Right lobe of liver (tissue), 6 donors: ENCODE results near the gene STK32A. TPM values are rescaled to one million over a fixed set of nuclear protein-coding genes. Genes with fewer than 3 reads are reported as not detected.
A peak's percentile ranks its signal among the peaks of the same experiment; 100 is the strongest.

Source experiments
- ATAC-seq, 4 donors: fragments of 200-7000 bp; cut with Tn5 transposase; one replicate each; pipeline ENCODE4 v1.9.1; 2020; ENCODE audit warnings: mild to moderate bottlenecking in 4 of 4, moderate library complexity in 4 of 4
- DNase-seq, 3 donors: peaks; one replicate each; pipeline ENCODE4 v3.0.0-alpha.2; 2020
- H3K27ac ChIP-seq, 3 donors: fragments of 200-600 bp; one replicate each; pipeline ENCODE4 v1.8.0; 2022
- H3K27me3 ChIP-seq, 2 donors: fragments of 200-600 bp; one replicate each; pipeline ENCODE4 v1.8.0; 2022
- H3K36me3 ChIP-seq, 4 donors: fragments of 200-600 bp; sonication (generic) in 1 of 4; one replicate each; pipeline versions ENCODE4 v1.5.1 to v1.8.0; 2017 to 2022; ENCODE audit warnings: control low read depth in 1 of 4
- H3K4me1 ChIP-seq, 4 donors: fragments of 200-600 bp; sonication (generic) in 1 of 4; one replicate each; pipeline versions ENCODE4 v1.5.1 to v1.8.0; 2017 to 2022; ENCODE audit warnings: control low read depth in 1 of 4
- H3K4me3 ChIP-seq, 3 donors: fragments of 200-600 bp; one replicate each; pipeline ENCODE4 v1.8.0; 2022
- H3K9me3 ChIP-seq, 4 donors: fragments of 200-600 bp; sonication (generic) in 1 of 4; one replicate each; pipeline versions ENCODE4 v1.5.1 to v1.8.0; 2017 to 2022; ENCODE audit warnings: control low read depth in 1 of 4
- CTCF ChIP-seq, 4 donors: fragments of 200-600 bp in 3 of 4; fragments of 450-650 bp in 1 of 4; IDR thresholded peaks; one replicate each; pipeline versions ENCODE4 v1.5.1 to v1.8.0; 2016 to 2022; ENCODE audit warnings: antibody characterized with exemption in 4 of 4, mild to moderate bottlenecking in 2 of 4
- POLR2A ChIP-seq: fragments of 450-650 bp; IDR thresholded peaks from one replicate; pipeline ENCODE4 v1.6.1; 2017; ENCODE audit warnings: antibody characterized with exemption, mild to moderate bottlenecking
- WGBS: methylation state at CpG from one replicate; pipeline ENCODE4 v1.1.6; 2018; ENCODE audit warnings: low coverage, low lambda C conversion rate; ENCODE audit not compliant: insufficient coverage; ENCODE audit errors: missing lambda C conversion rate; 5-methylcytosine and 5-hydroxymethylcytosine counted together
- intact Hi-C, 2 donors: fragments of 100-400 bp; cut with DNase I; formaldehyde crosslinking; loops; one replicate each; pipeline versions ENCODE4 v1.11.2 to v1.14.1; 2022
- total RNA-seq, 6 experiments: library from RNA; depleted of rRNA in 2 of 6; stranded (reverse); fragments of >200 nt in 2 of 6; fragmentation: NEBNext Ultra II Directional in 3 of 6; extraction: Animal tissue kit (Norgen Biotek cat#: 25700) in 3 of 6; gene quantifications; one replicate each; pipeline versions ENCODE4 v1.1.0 to v1.2.4, GENCODE V29; 2016 to 2023
- donor health status: DM: no; HTN: yes; CAD: no.
- donor health status: DM: no; HTN: no; CAD: no.
- donor health status: DM: no; HTN: no; CAD: no.
- donor health status: DM: no; HTN: yes; CAD: no.
- donor health status: DM: no; HTN: yes; CAD: no.

Gene STK32A
- total RNA-seq, 6 experiments from 2014 or later = 0.05 to 0.42 (median 0.15) TPM; not detected in 3

GRCh38 chr5:147208134-147208533 is 26.7 kb upstream of the STK32A start:
- no peak for ATAC-seq
- intact Hi-C loops = no loop called here
- 36% methylated on average over 1 of the region's 1 CpG for WGBS

GRCh38 chr5:147216552-147217154 is 18.2 kb upstream of the STK32A start:
- no peak for DNase-seq
- Histone ChIP-seq H3K9me3 (no peaks in the 10 kb centered on the region), H3K27ac (no peak overlapping the region), H3K4me1 (no peaks in the 10 kb centered on the region), H3K27me3 (no peaks in the 10 kb centered on the region), H3K4me3 (no peak overlapping the region), H3K36me3 (no peaks in the 10 kb centered on the region)
- WGBS = 26% methylated on average over 6 of the region's 9 CpGs
- intact Hi-C loops = no loop called here
- ATAC-seq = no peak
- TF ChIP-seq POLR2A = no peak
- no peak for TF ChIP-seq CTCF (IDR thresholded peaks at IDR 0.05)

More at GRCh38 chr5:147208134-147208533, 26.7 kb upstream of the STK32A start:
- H3K27me3 ChIP-seq = no peaks in the 10 kb centered on the region
- H3K9me3 ChIP-seq = no peaks in the 10 kb centered on the region
- H3K27ac ChIP-seq = no peak overlapping the region
- no peak for DNase-seq
- no peak for TF ChIP-seq POLR2A
- no peak for TF ChIP-seq CTCF (IDR thresholded peaks at IDR 0.05)
- no peaks in the 10 kb centered on the region for H3K36me3 ChIP-seq
- no peak overlapping the region for H3K4me3 ChIP-seq
- H3K4me1 ChIP-seq = no peaks in the 10 kb centered on the region

GRCh38 chr5:147223343-147223742 is 11.5 kb upstream of the STK32A start:
- Histone ChIP-seq H3K9me3 (no peaks in the 10 kb centered on the region), H3K4me1 (no peaks in the 10 kb centered on the region), H3K4me3 (no peak overlapping the region), H3K27me3 (no peaks in the 10 kb centered on the region), H3K27ac (no peak overlapping the region), H3K36me3 (no peaks in the 10 kb centered on the region)
- WGBS = 11% methylated on average over 2 of the region's 2 CpGs
- intact Hi-C loops = no loop called here
- TF ChIP-seq CTCF (IDR thresholded peaks at IDR 0.05) = no peak
- no peak for TF ChIP-seq POLR2A
- DNase-seq (no peak), ATAC-seq (no peak)

GRCh38 chr5:147223948-147224791 is 10.7 kb upstream of the STK32A start:
- TF ChIP-seq CTCF (IDR thresholded peaks at IDR 0.05) = peak; percentile 30 to 50 (median 38)
- no peak for TF ChIP-seq POLR2A
- H3K4me3 ChIP-seq = no peak overlapping the region
- H3K36me3 ChIP-seq = no peaks in the 10 kb centered on the region
- intact Hi-C loops = no loop called here
- peak in 2 of 4 donors; percentile 51 to 60 for ATAC-seq
- H3K27ac ChIP-seq = no peak overlapping the region
- H3K4me1 ChIP-seq = no peaks in the 10 kb centered on the region
- H3K9me3 ChIP-seq = no peaks in the 10 kb centered on the region
- H3K27me3 ChIP-seq = no peaks in the 10 kb centered on the region
- WGBS = 46% methylated on average over 3 of the region's 3 CpGs
- DNase-seq = no peak
